ENCODE data around the gene CCDC6.

Gene CCDC6

GRCh38 chr10:59857049-59857448 lies 49.3 kb downstream of the CCDC6 start:
- H3K4me3 ChIP-seq (ENCODE audit: insufficient read depth, low read depth, low read length): no peak overlapping the region

GRCh38 chr10:59856104-59856503 lies 50.3 kb downstream of the CCDC6 start:
- no peak overlapping the region for H3K4me3 ChIP-seq (ENCODE audit: insufficient read depth, low read depth, low read length)
- H3K9me3 ChIP-seq (ENCODE audit: control insufficient read depth, low read length): no peaks in the 10 kb centered on the region
- no peaks in the 10 kb centered on the region for H3K36me3 ChIP-seq (ENCODE audit: control insufficient read depth, insufficient read depth, low read length)
- 84 to 97% methylated on average over 2 to 3 of the region's 3 CpGs for WGBS, 2 experiments
- no peaks in the 10 kb centered on the region for H3K27me3 ChIP-seq (ENCODE audit: control insufficient read depth, insufficient read depth, low read length, poor library complexity, severe bottlenecking)
- no peaks in the 10 kb centered on the region for H3K4me1 ChIP-seq (ENCODE audit: control insufficient read depth, insufficient read depth, low read length)
- H3K27ac ChIP-seq (ENCODE audit: insufficient read depth, low read depth, low read length, poor library complexity, severe bottlenecking): no peak overlapping the region

More at GRCh38 chr10:59857049-59857448, 49.3 kb downstream of the CCDC6 start:
- Histone ChIP-seq H3K27ac (ENCODE audit: insufficient read depth, low read depth, low read length, poor library complexity, severe bottlenecking) (no peak overlapping the region), H3K36me3 (ENCODE audit: control insufficient read depth, insufficient read depth, low read length) (no peaks in the 10 kb centered on the region), H3K4me1 (ENCODE audit: control insufficient read depth, insufficient read depth, low read length) (no peaks in the 10 kb centered on the region), H3K27me3 (ENCODE audit: control insufficient read depth, insufficient read depth, low read length, poor library complexity, severe bottlenecking) (no peaks in the 10 kb centered on the region), H3K9me3 (ENCODE audit: control insufficient read depth, low read length) (no peaks in the 10 kb centered on the region)
- no CpG with 5 or more reads among the region's 3 CpGs for WGBS, 2 experiments

- no peak overlapping the region for H3K27ac ChIP-seq (ENCODE audit: insufficient read depth, low read depth, low read length, poor library complexity, severe bottlenecking)
- H3K27me3 ChIP-seq (ENCODE audit: control insufficient read depth, insufficient read depth, low read length, poor library complexity, severe bottlenecking): no peaks in the 10 kb centered on the region
- no peak overlapping the region for H3K4me3 ChIP-seq (ENCODE audit: insufficient read depth, low read depth, low read length)
- no peaks in the 10 kb centered on the region for H3K9me3 ChIP-seq (ENCODE audit: control insufficient read depth, low read length)
- 93 to 96% methylated on average over 4 of the region's 4 CpGs for WGBS, 2 experiments
- H3K36me3 ChIP-seq (ENCODE audit: control insufficient read depth, insufficient read depth, low read length): no peaks in the 10 kb centered on the region
- H3K4me1 ChIP-seq (ENCODE audit: control insufficient read depth, insufficient read depth, low read length): no peaks in the 10 kb centered on the region
Measured at GRCh38 chr10:59854571-59854970, 51.8 kb downstream of the CCDC6 start.

- Histone ChIP-seq H3K9me3 (ENCODE audit: control insufficient read depth, low read length) (no peaks in the 10 kb centered on the region), H3K4me1 (ENCODE audit: control insufficient read depth, insufficient read depth, low read length) (no peaks in the 10 kb centered on the region), H3K36me3 (ENCODE audit: control insufficient read depth, insufficient read depth, low read length) (no peaks in the 10 kb centered on the region), H3K27ac (ENCODE audit: insufficient read depth, low read depth, low read length, poor library complexity, severe bottlenecking) (no peak overlapping the region), H3K27me3 (ENCODE audit: control insufficient read depth, insufficient read depth, low read length, poor library complexity, severe bottlenecking) (no peaks in the 10 kb centered on the region), H3K4me3 (ENCODE audit: insufficient read depth, low read depth, low read length) (no peak overlapping the region)
- WGBS, 2 experiments: 93 to 95% methylated on average over 1 of the region's 1 CpG
Measured at GRCh38 chr10:59852670-59853069, 53.7 kb downstream of the CCDC6 start.

- no peak overlapping the region for H3K27ac ChIP-seq (ENCODE audit: insufficient read depth, low read depth, low read length, poor library complexity, severe bottlenecking)
- no peaks in the 10 kb centered on the region for H3K27me3 ChIP-seq (ENCODE audit: control insufficient read depth, insufficient read depth, low read length, poor library complexity, severe bottlenecking)
- H3K4me3 ChIP-seq (ENCODE audit: insufficient read depth, low read depth, low read length): no peak overlapping the region
- peaks cover under 1% of the 10 kb centered on the region for H3K4me1 ChIP-seq (ENCODE audit: control insufficient read depth, insufficient read depth, low read length)
- H3K9me3 ChIP-seq (ENCODE audit: control insufficient read depth, low read length): no peaks in the 10 kb centered on the region
- H3K36me3 ChIP-seq (ENCODE audit: control insufficient read depth, insufficient read depth, low read length): no peaks in the 10 kb centered on the region
- 97 to 99% methylated on average over 2 of the region's 4 CpGs for WGBS, 2 experiments
Measured at GRCh38 chr10:59851864-59852263, 54.5 kb downstream of the CCDC6 start.

GRCh38 chr10:59847888-59848287 lies 58.5 kb downstream of the CCDC6 start:
- H3K4me1 ChIP-seq (ENCODE audit: control insufficient read depth, insufficient read depth, low read length): peaks cover 9% of the 10 kb centered on the region
- H3K4me3 ChIP-seq (ENCODE audit: insufficient read depth, low read depth, low read length): no peak overlapping the region

GRCh38 chr10:59847326-59847725 lies 59.0 kb downstream of the CCDC6 start:
- Histone ChIP-seq H3K4me3 (ENCODE audit: insufficient read depth, low read depth, low read length) (no peak overlapping the region), H3K4me1 (ENCODE audit: control insufficient read depth, insufficient read depth, low read length) (peaks cover 9% of the 10 kb centered on the region), H3K36me3 (ENCODE audit: control insufficient read depth, insufficient read depth, low read length) (no peaks in the 10 kb centered on the region), H3K27ac (ENCODE audit: insufficient read depth, low read depth, low read length, poor library complexity, severe bottlenecking) (no peak overlapping the region), H3K9me3 (ENCODE audit: control insufficient read depth, low read length) (no peaks in the 10 kb centered on the region), H3K27me3 (ENCODE audit: control insufficient read depth, insufficient read depth, low read length, poor library complexity, severe bottlenecking) (no peaks in the 10 kb centered on the region)
- 5 to 7% methylated on average over 2 of the region's 2 CpGs for WGBS, 2 experiments

More at GRCh38 chr10:59847888-59848287, 58.5 kb downstream of the CCDC6 start:
- Histone ChIP-seq H3K36me3 (ENCODE audit: control insufficient read depth, insufficient read depth, low read length) (no peaks in the 10 kb centered on the region), H3K27me3 (ENCODE audit: control insufficient read depth, insufficient read depth, low read length, poor library complexity, severe bottlenecking) (no peaks in the 10 kb centered on the region), H3K27ac (ENCODE audit: insufficient read depth, low read depth, low read length, poor library complexity, severe bottlenecking) (peak overlapping the region; percentile 2), H3K9me3 (ENCODE audit: control insufficient read depth, low read length) (no peaks in the 10 kb centered on the region)
- 31 to 42% methylated on average over 7 of the region's 7 CpGs for WGBS, 2 experiments

- Histone ChIP-seq H3K4me1 (ENCODE audit: control insufficient read depth, insufficient read depth, low read length) (peaks cover 9% of the 10 kb centered on the region), H3K4me3 (ENCODE audit: insufficient read depth, low read depth, low read length) (no peak overlapping the region), H3K27ac (ENCODE audit: insufficient read depth, low read depth, low read length, poor library complexity, severe bottlenecking) (no peak overlapping the region), H3K36me3 (ENCODE audit: control insufficient read depth, insufficient read depth, low read length) (no peaks in the 10 kb centered on the region), H3K9me3 (ENCODE audit: control insufficient read depth, low read length) (no peaks in the 10 kb centered on the region), H3K27me3 (ENCODE audit: control insufficient read depth, insufficient read depth, low read length, poor library complexity, severe bottlenecking) (no peaks in the 10 kb centered on the region)
- 89 to 91% methylated on average over 3 of the region's 3 CpGs for WGBS, 2 experiments
Measured at GRCh38 chr10:59844436-59844835, 61.9 kb downstream of the CCDC6 start.

- Histone ChIP-seq H3K27ac (ENCODE audit: insufficient read depth, low read depth, low read length, poor library complexity, severe bottlenecking) (no peak overlapping the region), H3K27me3 (ENCODE audit: control insufficient read depth, insufficient read depth, low read length, poor library complexity, severe bottlenecking) (no peaks in the 10 kb centered on the region), H3K4me3 (ENCODE audit: insufficient read depth, low read depth, low read length) (no peak overlapping the region), H3K36me3 (ENCODE audit: control insufficient read depth, insufficient read depth, low read length) (no peaks in the 10 kb centered on the region), H3K9me3 (ENCODE audit: control insufficient read depth, low read length) (no peaks in the 10 kb centered on the region), H3K4me1 (ENCODE audit: control insufficient read depth, insufficient read depth, low read length) (peaks cover 9% of the 10 kb centered on the region)
- 68 to 78% methylated on average over 2 of the region's 2 CpGs for WGBS, 2 experiments
Measured at GRCh38 chr10:59843748-59844147, 62.6 kb downstream of the CCDC6 start.

- H3K4me3 ChIP-seq (ENCODE audit: insufficient read depth, low read depth, low read length): no peak overlapping the region
- H3K36me3 ChIP-seq (ENCODE audit: control insufficient read depth, insufficient read depth, low read length): no peaks in the 10 kb centered on the region
- H3K27ac ChIP-seq (ENCODE audit: insufficient read depth, low read depth, low read length, poor library complexity, severe bottlenecking): no peak overlapping the region
- 89 to 92% methylated on average over 6 of the region's 6 CpGs for WGBS, 2 experiments
- no peaks in the 10 kb centered on the region for H3K27me3 ChIP-seq (ENCODE audit: control insufficient read depth, insufficient read depth, low read length, poor library complexity, severe bottlenecking)
- no peaks in the 10 kb centered on the region for H3K9me3 ChIP-seq (ENCODE audit: control insufficient read depth, low read length)
- H3K4me1 ChIP-seq (ENCODE audit: control insufficient read depth, insufficient read depth, low read length): no peaks in the 10 kb centered on the region
Measured at GRCh38 chr10:59839576-59839975, 66.8 kb downstream of the CCDC6 start.
